Natural killer cell (primary cell): ENCODE measurements around the gene KANSL1. TPM values are rescaled to one million over a fixed set of nuclear protein-coding genes. Genes with fewer than 3 reads are reported as not detected.
A peak's percentile ranks its signal among the peaks of the same experiment; 100 is the strongest.

Experiments used
- ATAC-seq, 3 donors: fragments of 150-1000 bp in 2 of 3; fragments of 200-7000 bp in 1 of 3; cut with Tn5 transposase; 1 replicate in 1 of 3; 2 replicates in 2 of 3; pipeline ENCODE4 v1.10.0; 2021; ENCODE audit warnings: mild to moderate bottlenecking in 2 of 3, moderate library complexity in 2 of 3
- DNase-seq, 2 donors: peaks; one replicate each; pipeline versions ENCODE4 v3.0.0 to v3.0.0-alpha.2; 2013 to 2021; ENCODE audit warnings: mixed read lengths in 1 of 2
- H3K27ac ChIP-seq: one replicate; pipeline ENCODE4 v1.5.1; 2013; ENCODE audit warnings: mild to moderate bottlenecking, low read length
- H3K27me3 ChIP-seq: one replicate; pipeline ENCODE4 v1.6.1; 2013; ENCODE audit warnings: low read length; ENCODE audit not compliant: control insufficient read depth, insufficient read depth
- H3K36me3 ChIP-seq: one replicate; pipeline ENCODE4 v1.6.1; 2013; ENCODE audit warnings: low read length; ENCODE audit not compliant: control insufficient read depth, insufficient read depth
- H3K4me1 ChIP-seq: one replicate; pipeline ENCODE4 v1.6.1; 2013; ENCODE audit warnings: low read length; ENCODE audit not compliant: control insufficient read depth, insufficient read depth
- H3K4me3 ChIP-seq: one replicate; pipeline ENCODE4 v1.5.1; 2013; ENCODE audit warnings: low read length
- H3K9me3 ChIP-seq: one replicate; pipeline ENCODE4 v1.6.1; 2013; ENCODE audit warnings: low read length; ENCODE audit not compliant: control insufficient read depth, insufficient read depth
- H3K27ac Mint-ChIP-seq, 2 donors: one replicate each; pipeline ENCODE4 v1.8.0; 2022; ENCODE audit warnings: mild to moderate bottlenecking in 2 of 2, mixed read lengths in 2 of 2, moderate library complexity in 1 of 2
- H3K27me3 Mint-ChIP-seq, 2 donors: one replicate each; pipeline ENCODE4 v1.8.0; 2022; ENCODE audit warnings: low read depth in 2 of 2, mixed read lengths in 2 of 2
- H3K36me3 Mint-ChIP-seq: one replicate; pipeline ENCODE4 v1.8.0; 2022; ENCODE audit warnings: mixed read lengths
- H3K4me1 Mint-ChIP-seq, 2 donors: one replicate each; pipeline ENCODE4 v1.8.0; 2022; ENCODE audit warnings: mixed read lengths in 2 of 2
- H3K4me3 Mint-ChIP-seq: one replicate; pipeline ENCODE4 v1.8.0; 2022; ENCODE audit warnings: mild to moderate bottlenecking, moderate library complexity, mixed read lengths
- H3K9me3 Mint-ChIP-seq, 2 donors: one replicate each; pipeline ENCODE4 v1.8.0; 2022; ENCODE audit warnings: mixed read lengths in 2 of 2
- CTCF ChIP-seq: fragments of 200-600 bp; IDR thresholded peaks from one replicate; pipeline ENCODE4 v1.8.0; 2022; ENCODE audit warnings: antibody characterized with exemption
- WGBS: methylation state at CpG from one replicate; pipeline ENCODE4 v1.1.7; 2013; ENCODE audit warnings: missing lambda C conversion rate; ENCODE audit not compliant: insufficient coverage; 5-methylcytosine and 5-hydroxymethylcytosine counted together
- intact Hi-C: fragments of 100-400 bp; cut with micrococcal nuclease; formaldehyde crosslinking; loops from one replicate; pipeline ENCODE4 v1.14.2; 2022
- total RNA-seq, 4 donors: library from RNA; stranded (reverse); fragments of 120-200 nt in 1 of 4; gene quantifications; one replicate each; pipeline versions ENCODE4 v1.2.3 to v1.2.4, GENCODE V29; 2013 to 2022

The KANSL1 gene
- total RNA-seq, 3 donors from 2014 or later (not counting 1 experiment from before 2014, with no cell fraction given), result 202 to 240 (median 220) TPM

GRCh38 chr17:46121841-46122485, 71.3 kb downstream of the KANSL1 start:
- no peaks in the 10 kb centered on the region for H3K9me3 ChIP-seq
- H3K27me3 ChIP-seq, result no peaks in the 10 kb centered on the region
- TF ChIP-seq CTCF, result no peak
- H3K4me3 ChIP-seq, result no peak overlapping the region
- Mint-ChIP-seq H3K27me3 (no peaks in the 10 kb centered on the region), H3K9me3 (no peaks in the 10 kb centered on the region), H3K27ac (peak overlapping the region; percentile 60 to 83), H3K4me1 (peaks cover 70 to 77% of the 10 kb centered on the region in 2 donors), H3K4me3 (peak overlapping the region; percentile 10), H3K36me3 (no peaks in the 10 kb centered on the region)
- no peak overlapping the region for H3K27ac ChIP-seq
- peaks cover 17% of the 10 kb centered on the region for H3K4me1 ChIP-seq
- DNase-seq (peak in 1 of 2 donors; percentile 32), ATAC-seq (peak; percentile 46 to 66 (median 58))
- 57% methylated on average over 3 of the region's 5 CpGs for WGBS
- peaks cover 4% of the 10 kb centered on the region for H3K36me3 ChIP-seq
- intact Hi-C loops, result loop anchor here (5.0 kb wide), 1 partner anchor 70 kb away; the partner anchor contains the start of gene KANSL1

GRCh38 chr17:46121165-46121764, 72.0 kb downstream of the KANSL1 start:
- H3K9me3 Mint-ChIP-seq, result no peaks in the 10 kb centered on the region
- Histone ChIP-seq H3K27ac (peak overlapping the region; percentile 22), H3K4me1 (peaks cover 18% of the 10 kb centered on the region)

GRCh38 chr17:46120537-46120936, 72.7 kb downstream of the KANSL1 start:
- no peak for DNase-seq
- WGBS, result 88% methylated on average over 3 of the region's 3 CpGs
- Histone ChIP-seq H3K9me3 (no peaks in the 10 kb centered on the region), H3K27ac (no peak overlapping the region), H3K4me3 (no peak overlapping the region), H3K36me3 (peaks cover 4% of the 10 kb centered on the region), H3K27me3 (no peaks in the 10 kb centered on the region), H3K4me1 (peaks cover 20% of the 10 kb centered on the region)
- no peaks in the 10 kb centered on the region for H3K27me3 Mint-ChIP-seq
- intact Hi-C loops, result loop anchor here (5.0 kb wide), 1 partner anchor 72 kb away; the partner anchor contains the start of gene KANSL1
- H3K36me3 Mint-ChIP-seq, result no peaks in the 10 kb centered on the region
- no peak for TF ChIP-seq CTCF
- peaks cover 71 to 86% of the 10 kb centered on the region in 2 donors for H3K4me1 Mint-ChIP-seq
- peak overlapping the region; percentile 10 for H3K4me3 Mint-ChIP-seq
- no peak for ATAC-seq
- H3K9me3 Mint-ChIP-seq, result no peaks in the 10 kb centered on the region
- peak overlapping the region; percentile 60 to 83 for H3K27ac Mint-ChIP-seq

More at GRCh38 chr17:46121165-46121764, 72.0 kb downstream of the KANSL1 start:
- Histone ChIP-seq H3K4me3 (no peak overlapping the region), H3K36me3 (peaks cover 4% of the 10 kb centered on the region), H3K9me3 (no peaks in the 10 kb centered on the region), H3K27me3 (no peaks in the 10 kb centered on the region)
- intact Hi-C loops, result loop anchor here (5.0 kb wide), 1 partner anchor 71 kb away; the partner anchor contains the start of gene KANSL1
- Mint-ChIP-seq H3K36me3 (no peaks in the 10 kb centered on the region), H3K27me3 (no peaks in the 10 kb centered on the region), H3K4me1 (peaks cover 72 to 78% of the 10 kb centered on the region in 2 donors), H3K27ac (peak overlapping the region; percentile 60 to 83), H3K4me3 (peak overlapping the region; percentile 10)
- WGBS, result 74% methylated on average over 1 of the region's 1 CpG
- DNase-seq (no peak), ATAC-seq (peak in 1 of 3 donors; percentile 21)
- TF ChIP-seq CTCF, result no peak
